ENCODE measurements around the gene KCTD17.

GRCh38 chr22:37058917-37059701, 7.6 kb downstream of the KCTD17 start:
- no peak for TF ChIP-seq TAF1 (IDR thresholded peaks at IDR 0.05; ENCODE audit: low read depth)
- TF ChIP-seq REST (IDR thresholded peaks at IDR 0.05; ENCODE audit: low read depth): no peak
- TF ChIP-seq MAX (IDR thresholded peaks at IDR 0.05): no peak
- no peak for TF ChIP-seq YY1 (IDR thresholded peaks at IDR 0.05; ENCODE audit: low read depth)

Measured in Ishikawa (cell line).